Mesenchymal stem cell (in vitro differentiated cells and primary cell): Measurements from ENCODE around the gene GSTM5.
A peak's percentile ranks its signal among the peaks of the same experiment; 100 is the strongest.

ENCODE experiments used
- DNase-seq: peaks from one replicate; pipeline ENCODE4 v3.0.0-alpha.2; 2013
- H2AFZ ChIP-seq: one replicate; pipeline ENCODE4 v1.6.1; 2013; ENCODE audit warnings: low read depth, mild to moderate bottlenecking, control low read depth, inconsistent platforms, low read length, moderate library complexity
- H2AK5ac ChIP-seq: 2 replicates; pipeline ENCODE4 v1.6.1; 2013; ENCODE audit warnings: low read length, moderate library complexity, mild to moderate bottlenecking, inconsistent platforms; ENCODE audit not compliant: severe bottlenecking
- H2BK120ac ChIP-seq: one replicate; pipeline ENCODE4 v1.6.1; 2013; ENCODE audit warnings: low read depth, mild to moderate bottlenecking, inconsistent platforms, low read length, moderate library complexity
- H2BK12ac ChIP-seq, 2 experiments: one replicate each; pipeline ENCODE4 v1.6.1; 2013; ENCODE audit warnings: inconsistent platforms in 2 of 2, low read length in 2 of 2, mild to moderate bottlenecking in 2 of 2, moderate library complexity in 2 of 2, control low read depth in 1 of 2
- H2BK15ac ChIP-seq: one replicate; pipeline ENCODE4 v1.6.1; 2013; ENCODE audit warnings: mild to moderate bottlenecking, low read depth, inconsistent platforms; ENCODE audit not compliant: poor library complexity, severe bottlenecking
- H2BK5ac ChIP-seq: 2 replicates; pipeline ENCODE4 v1.6.1; 2013; ENCODE audit warnings: low read depth, mild to moderate bottlenecking, low read length, control low read depth, inconsistent platforms; ENCODE audit not compliant: poor library complexity, severe bottlenecking
- H3K14ac ChIP-seq, 2 experiments: one replicate each; pipeline ENCODE4 v1.6.1; 2013; ENCODE audit warnings: inconsistent platforms in 2 of 2, low read length in 2 of 2, control low read depth in 1 of 2, mild to moderate bottlenecking in 1 of 2, moderate library complexity in 1 of 2
- H3K18ac ChIP-seq, 2 experiments: one replicate each; pipeline ENCODE4 v1.6.1; 2013; ENCODE audit warnings: inconsistent platforms in 2 of 2, low read length in 2 of 2, control low read depth in 1 of 2, low read depth in 1 of 2, mild to moderate bottlenecking in 1 of 2
- H3K23ac ChIP-seq, 2 experiments: one replicate each; pipeline ENCODE4 v1.6.1; 2013; ENCODE audit warnings: inconsistent platforms in 2 of 2, low read length in 2 of 2, mild to moderate bottlenecking in 2 of 2, moderate library complexity in 2 of 2, control low read depth in 1 of 2
- H3K27ac ChIP-seq: 2 replicates; pipeline ENCODE4 v1.5.1; 2013; ENCODE audit warnings: mild to moderate bottlenecking, moderate library complexity, low read length, control low read depth, inconsistent platforms; ENCODE audit not compliant: poor library complexity, severe bottlenecking
- H3K27me3 ChIP-seq, 2 experiments: 2 replicates each; pipeline versions ENCODE4 v1.6.1 to v1.7.0; 2013; ENCODE audit warnings: low read length in 2 of 2, mild to moderate bottlenecking in 2 of 2, moderate library complexity in 2 of 2, control low read depth in 1 of 2, inconsistent platforms in 1 of 2; ENCODE audit not compliant: control insufficient read depth in 1 of 2, insufficient read depth in 1 of 2
- H3K36me3 ChIP-seq, 2 experiments: 2 replicates each; pipeline versions ENCODE4 v1.6.1 to v1.7.0; 2013; ENCODE audit warnings: low read length in 2 of 2, control low read depth in 1 of 2, inconsistent platforms in 1 of 2, low read depth in 1 of 2, mild to moderate bottlenecking in 1 of 2; ENCODE audit not compliant: insufficient read depth in 2 of 2, control insufficient read depth in 1 of 2
- H3K4ac ChIP-seq, 2 experiments: one replicate each; pipeline ENCODE4 v1.6.1; 2013; ENCODE audit warnings: inconsistent platforms in 2 of 2, low read length in 2 of 2, mild to moderate bottlenecking in 2 of 2, moderate library complexity in 2 of 2, control low read depth in 1 of 2, low read depth in 1 of 2
- H3K4me1 ChIP-seq: 2 replicates; pipeline ENCODE4 v1.6.1; 2013; ENCODE audit warnings: low read depth, low read length, control low read depth; ENCODE audit not compliant: control insufficient read depth, insufficient read depth
- H3K4me2 ChIP-seq: 2 replicates; pipeline ENCODE4 v1.6.1; 2013; ENCODE audit warnings: low read length, mild to moderate bottlenecking, inconsistent platforms; ENCODE audit not compliant: poor library complexity, severe bottlenecking
- H3K4me3 ChIP-seq, 2 experiments: 2 replicates each; pipeline versions ENCODE4 v1.5.1 to v1.7.0; 2013; ENCODE audit warnings: low read length in 2 of 2, mild to moderate bottlenecking in 2 of 2, control low read depth in 1 of 2, low read depth in 1 of 2; ENCODE audit not compliant: insufficient read depth in 1 of 2
- H3K79me1 ChIP-seq: replicated peaks from 2 replicates; pipeline ENCODE4 v1.6.1; 2013; ENCODE audit warnings: mild to moderate bottlenecking, control low read depth, low read length, inconsistent platforms; ENCODE audit not compliant: poor library complexity, severe bottlenecking
- H3K9ac ChIP-seq: 2 replicates; pipeline ENCODE4 v1.7.0; 2013; ENCODE audit warnings: mild to moderate bottlenecking, low read length, moderate library complexity
- H3K9me3 ChIP-seq: 2 replicates; pipeline ENCODE4 v1.7.0; 2013; ENCODE audit warnings: mild to moderate bottlenecking, low read length; ENCODE audit not compliant: control insufficient read depth
- H4K8ac ChIP-seq: one replicate; pipeline ENCODE4 v1.6.1; 2013; ENCODE audit warnings: inconsistent platforms, mild to moderate bottlenecking, low read length, moderate library complexity
- H4K91ac ChIP-seq: one replicate; pipeline ENCODE4 v1.6.1; 2013; ENCODE audit warnings: mild to moderate bottlenecking, low read length, inconsistent platforms
- WGBS: methylation state at CpG from one replicate; pipeline ENCODE4 v1.1.7; 2013; ENCODE audit warnings: mixed read lengths; 5-methylcytosine and 5-hydroxymethylcytosine counted together

GSTM5 gene

GRCh38 chr1:109725510-109725909 is 13.5 kb downstream of the GSTM5 start:
- Histone ChIP-seq H3K9me3 (peaks cover 3% of the 10 kb centered on the region), H3K18ac (no peak overlapping the region), H3K4me1 (no peaks in the 10 kb centered on the region), H2BK12ac (no peak overlapping the region), H4K91ac (no peak overlapping the region), H2BK5ac (no peak overlapping the region), H2AFZ (no peak overlapping the region), H3K4me2 (no peak overlapping the region), H3K27me3 (no peaks in the 10 kb centered on the region), H2BK15ac (no peak overlapping the region), H2BK120ac (no peak overlapping the region), H3K79me1 (no peaks in the 10 kb centered on the region), H3K14ac (no peak overlapping the region), H4K8ac (no peak overlapping the region), H2AK5ac (no peak overlapping the region), H3K9ac (no peak overlapping the region), H3K23ac (no peak overlapping the region), H3K27ac (no peak overlapping the region), H3K4me3 (no peak overlapping the region), H3K36me3 (no peaks in the 10 kb centered on the region), H3K4ac (no peak overlapping the region)
- WGBS: 86% methylated on average over 4 of the region's 4 CpGs
- no peak for DNase-seq

- Histone ChIP-seq H2BK120ac (no peak overlapping the region), H3K14ac (no peak overlapping the region), H2BK15ac (no peak overlapping the region), H3K27me3 (no peaks in the 10 kb centered on the region), H3K4me1 (no peaks in the 10 kb centered on the region), H2BK12ac (no peak overlapping the region), H3K27ac (no peak overlapping the region), H2BK5ac (no peak overlapping the region), H3K4ac (no peak overlapping the region), H4K91ac (no peak overlapping the region), H3K36me3 (no peaks in the 10 kb centered on the region), H3K23ac (no peak overlapping the region), H3K4me2 (no peak overlapping the region), H3K79me1 (no peaks in the 10 kb centered on the region), H2AK5ac (no peak overlapping the region), H3K18ac (no peak overlapping the region), H4K8ac (no peak overlapping the region), H2AFZ (no peak overlapping the region), H3K9ac (no peak overlapping the region), H3K9me3 (peaks cover 3% of the 10 kb centered on the region), H3K4me3 (no peak overlapping the region)
- no peak for DNase-seq
- 90% methylated on average over 1 of the region's 1 CpG for WGBS
These were observed 14.0 kb downstream of the GSTM5 start for GRCh38 chr1:109726007-109726406.

GRCh38 chr1:109726728-109727373 is 14.8 kb downstream of the GSTM5 start:
- no peak overlapping the region for H4K8ac ChIP-seq
- H3K9me3 ChIP-seq: peaks cover 2% of the 10 kb centered on the region
- H4K91ac ChIP-seq: no peak overlapping the region
- H2BK5ac ChIP-seq: no peak overlapping the region
- no peak overlapping the region for H3K27ac ChIP-seq
- no peak overlapping the region for H3K4me2 ChIP-seq
- no peak overlapping the region for H2BK12ac ChIP-seq
- H2BK120ac ChIP-seq: no peak overlapping the region
- H3K4me3 ChIP-seq: no peak overlapping the region
- H3K4me1 ChIP-seq: peaks cover 4% of the 10 kb centered on the region
- H3K4ac ChIP-seq: no peak overlapping the region
- peak overlapping the region; percentile 47 for H2AK5ac ChIP-seq
- H3K9ac ChIP-seq: no peak overlapping the region
- no peak overlapping the region for H3K23ac ChIP-seq
- H3K79me1 ChIP-seq: no peaks in the 10 kb centered on the region
- H3K36me3 ChIP-seq: no peaks in the 10 kb centered on the region
- H3K14ac ChIP-seq: no peak overlapping the region
- DNase-seq: no peak
- 95% methylated on average over 12 of the region's 12 CpGs for WGBS
- H2AFZ ChIP-seq: no peak overlapping the region
- H3K18ac ChIP-seq: no peak overlapping the region
- H2BK15ac ChIP-seq: no peak overlapping the region
- H3K27me3 ChIP-seq: no peaks in the 10 kb centered on the region

- Histone ChIP-seq H2BK5ac (no peak overlapping the region), H3K9ac (no peak overlapping the region), H2AK5ac (no peak overlapping the region), H3K18ac (no peak overlapping the region), H3K4me1 (peaks cover 6% of the 10 kb centered on the region), H4K8ac (no peak overlapping the region), H3K27me3 (no peaks in the 10 kb centered on the region), H2BK15ac (no peak overlapping the region), H3K4me3 (no peak overlapping the region), H4K91ac (no peak overlapping the region), H2AFZ (no peak overlapping the region), H3K14ac (no peak overlapping the region), H3K27ac (no peak overlapping the region), H3K4ac (no peak overlapping the region), H3K79me1 (no peaks in the 10 kb centered on the region), H3K9me3 (no peaks in the 10 kb centered on the region), H2BK120ac (no peak overlapping the region), H2BK12ac (no peak overlapping the region), H3K36me3 (no peaks in the 10 kb centered on the region), H3K4me2 (no peak overlapping the region), H3K23ac (no peak overlapping the region)
- 94% methylated on average over 6 of the region's 7 CpGs for WGBS
- DNase-seq: no peak
These were observed 16.8 kb downstream of the GSTM5 start for GRCh38 chr1:109728870-109729269.
